ENCODE results near the gene ACOXL. TPM values are rescaled to one million over a fixed set of nuclear protein-coding genes. Genes with fewer than 3 reads are reported as not detected.
"Not testable (repeated sequence)": the region's sequence is repeated elsewhere in the genome, so short reads cannot be mapped to it uniquely, and the experiment has no call there.

ACOXL gene
- total and polyA plus RNA-seq, 3 donors from 2014 or later, result 4.9 to 7.9 (median 5.3) TPM

DNA sequence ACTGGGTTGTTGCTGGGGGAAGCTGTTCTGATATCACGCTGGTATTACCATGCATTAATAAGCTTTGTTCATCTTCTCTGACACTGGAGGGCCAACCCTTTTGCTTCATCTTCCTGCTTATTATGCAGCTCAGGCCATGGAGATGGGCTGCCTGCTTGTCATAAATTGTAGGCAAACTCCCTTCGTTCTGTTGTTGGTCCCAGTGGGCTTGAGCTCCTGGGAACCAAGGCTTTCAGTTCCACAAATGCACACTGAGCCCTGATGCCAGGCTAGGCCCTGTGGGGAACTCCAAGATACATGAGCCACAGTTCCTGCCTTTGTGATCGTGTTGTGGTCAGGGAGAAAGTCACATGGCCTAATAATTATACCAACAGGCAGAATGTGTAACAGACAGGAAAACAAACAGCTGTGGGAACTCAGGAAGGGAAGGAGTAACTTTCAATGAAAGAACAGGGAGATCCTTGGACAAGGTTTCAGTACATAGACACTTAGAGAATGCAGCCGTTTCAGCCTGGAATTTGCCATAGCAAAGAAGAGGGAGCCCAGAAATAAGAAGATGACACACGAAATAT is 339.3 kb downstream of the ACOXL start:
- TF ChIP-seq POLR2A (IDR thresholded peaks at IDR 0.05), result no peak
- TF ChIP-seq, protein P1, sequence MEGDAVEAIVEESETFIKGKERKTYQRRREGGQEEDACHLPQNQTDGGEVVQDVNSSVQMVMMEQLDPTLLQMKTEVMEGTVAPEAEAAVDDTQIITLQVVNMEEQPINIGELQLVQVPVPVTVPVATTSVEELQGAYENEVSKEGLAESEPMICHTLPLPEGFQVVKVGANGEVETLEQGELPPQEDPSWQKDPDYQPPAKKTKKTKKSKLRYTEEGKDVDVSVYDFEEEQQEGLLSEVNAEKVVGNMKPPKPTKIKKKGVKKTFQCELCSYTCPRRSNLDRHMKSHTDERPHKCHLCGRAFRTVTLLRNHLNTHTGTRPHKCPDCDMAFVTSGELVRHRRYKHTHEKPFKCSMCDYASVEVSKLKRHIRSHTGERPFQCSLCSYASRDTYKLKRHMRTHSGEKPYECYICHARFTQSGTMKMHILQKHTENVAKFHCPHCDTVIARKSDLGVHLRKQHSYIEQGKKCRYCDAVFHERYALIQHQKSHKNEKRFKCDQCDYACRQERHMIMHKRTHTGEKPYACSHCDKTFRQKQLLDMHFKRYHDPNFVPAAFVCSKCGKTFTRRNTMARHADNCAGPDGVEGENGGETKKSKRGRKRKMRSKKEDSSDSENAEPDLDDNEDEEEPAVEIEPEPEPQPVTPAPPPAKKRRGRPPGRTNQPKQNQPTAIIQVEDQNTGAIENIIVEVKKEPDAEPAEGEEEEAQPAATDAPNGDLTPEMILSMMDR (IDR thresholded peaks at IDR 0.05), result no peak
- Histone ChIP-seq H3K4me3 (no peak overlapping the region), H3K27ac (no peak overlapping the region), H3K4me1 (no peaks in the 10 kb centered on the region), H3K36me3 (ENCODE audit: low read depth, missing control alignments) (no peaks in the 10 kb centered on the region), H3K9me3 (no peaks in the 10 kb centered on the region), H3K27me3 (no peaks in the 10 kb centered on the region)
- no peak for DNase-seq
- 38 to 48% methylated on average over 5 of the region's 5 CpGs for WGBS, 2 donors
- intact Hi-C loops (cut with DNase I; ENCODE audit: low total_unique reads), result no loop called here

DNA sequence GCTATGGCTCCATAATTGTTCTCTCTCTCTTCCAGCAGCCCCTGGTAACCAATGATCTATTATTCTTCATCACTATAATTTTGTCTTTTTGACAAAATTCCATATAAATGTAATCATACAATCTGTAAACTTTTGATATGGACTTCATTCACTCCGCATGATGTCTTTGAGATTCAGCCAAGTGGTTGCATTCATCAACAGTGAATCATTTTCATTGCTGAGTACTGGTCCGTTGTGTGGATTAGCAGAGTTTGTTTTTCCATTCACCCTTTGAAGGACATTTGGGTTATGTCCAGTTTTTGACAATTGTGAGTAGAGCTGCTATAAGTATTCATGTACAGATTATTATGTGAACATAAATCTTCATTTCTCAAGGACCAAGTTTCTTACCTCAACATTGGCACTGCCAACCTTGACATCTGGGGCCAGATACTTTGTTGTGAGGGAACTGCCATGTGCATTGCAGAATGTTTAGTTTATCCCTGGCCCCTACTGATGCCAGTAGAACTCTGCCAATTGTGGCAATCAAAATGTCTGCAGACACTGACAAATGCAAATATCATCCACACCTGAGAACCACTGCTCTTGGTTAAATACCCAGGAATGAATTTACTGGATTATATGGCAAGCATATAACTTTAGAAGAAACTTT is 340.0 kb downstream of the ACOXL start:
- TF ChIP-seq, protein P1 (IDR thresholded peaks at IDR 0.05), result no peak
- no peak for TF ChIP-seq POLR2A (IDR thresholded peaks at IDR 0.05)
- no peaks in the 10 kb centered on the region for H3K9me3 ChIP-seq
- DNase-seq, result no peak
- no peaks in the 10 kb centered on the region for H3K4me1 ChIP-seq
- H3K27me3 ChIP-seq, result no peaks in the 10 kb centered on the region
- no peak overlapping the region for H3K27ac ChIP-seq
- intact Hi-C loops (cut with DNase I; ENCODE audit: low total_unique reads), result no loop called here
- WGBS, 2 donors, result 38 to 54% methylated on average over 2 of the region's 2 CpGs
- H3K4me3 ChIP-seq, result no peak overlapping the region
- H3K36me3 ChIP-seq (ENCODE audit: low read depth, missing control alignments), result no peaks in the 10 kb centered on the region

DNA sequence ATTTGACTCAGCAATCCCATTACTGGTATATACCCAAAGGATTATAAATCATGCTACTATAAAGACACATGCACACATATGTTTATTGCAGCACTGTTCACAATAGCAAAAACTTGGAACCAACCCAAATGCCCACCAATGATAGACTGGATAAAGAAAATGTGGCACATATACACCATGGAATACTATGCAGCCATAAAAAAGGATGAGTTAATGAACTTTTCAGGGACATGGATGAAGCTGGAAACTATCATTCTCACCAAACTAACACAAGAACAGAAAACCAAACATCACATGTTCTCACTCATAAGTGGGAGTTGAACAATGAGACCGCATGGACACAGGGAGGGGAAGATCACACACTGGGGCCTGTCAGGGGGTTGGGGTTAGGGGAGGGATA is 350.3 kb downstream of the ACOXL start:
- not testable (repeated sequence) for H3K36me3 ChIP-seq (ENCODE audit: low read depth, missing control alignments); H3K4me1 ChIP-seq

DNA sequence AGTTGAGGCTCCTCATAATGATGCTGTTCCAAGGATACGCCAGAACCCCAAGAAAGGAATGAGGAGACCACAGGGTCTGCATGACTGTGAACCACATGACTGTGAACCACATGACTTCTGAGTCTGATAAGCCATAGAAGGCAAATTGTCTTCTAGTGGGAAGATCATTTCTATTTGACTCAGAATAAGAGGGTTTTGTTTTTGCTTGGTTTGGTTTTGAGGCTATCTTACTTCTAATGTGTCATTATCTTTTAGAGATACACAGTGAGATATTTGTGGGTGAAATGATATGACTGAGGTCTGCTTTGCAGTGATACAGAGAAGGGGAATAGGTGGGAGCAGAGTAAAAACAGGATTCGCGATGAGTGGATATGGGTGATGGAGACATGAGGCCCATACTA is 359.4 kb downstream of the ACOXL start:
- Histone ChIP-seq H3K9me3 (no peaks in the 10 kb centered on the region), H3K4me1 (no peaks in the 10 kb centered on the region), H3K27ac (no peak overlapping the region), H3K4me3 (no peak overlapping the region), H3K36me3 (ENCODE audit: low read depth, missing control alignments) (no peaks in the 10 kb centered on the region), H3K27me3 (no peaks in the 10 kb centered on the region)
- no peak for DNase-seq
- 90 to 92% methylated on average over 3 of the region's 3 CpGs for WGBS, 2 donors
- TF ChIP-seq, protein P1 (IDR thresholded peaks at IDR 0.05), result no peak
- no peak for TF ChIP-seq POLR2A (IDR thresholded peaks at IDR 0.05)
- intact Hi-C loops (cut with DNase I; ENCODE audit: low total_unique reads), result no loop called here

More for the DNA sequence above, 350.3 kb downstream of the ACOXL start:
- WGBS, 2 donors, result 0% methylated on average over 1 of the region's 1 CpG
- H3K4me3 ChIP-seq; H3K27me3 ChIP-seq; DNase-seq; intact Hi-C loops (cut with DNase I; ENCODE audit: low total_unique reads); H3K27ac ChIP-seq; H3K9me3 ChIP-seq: not testable (repeated sequence)

DNA sequence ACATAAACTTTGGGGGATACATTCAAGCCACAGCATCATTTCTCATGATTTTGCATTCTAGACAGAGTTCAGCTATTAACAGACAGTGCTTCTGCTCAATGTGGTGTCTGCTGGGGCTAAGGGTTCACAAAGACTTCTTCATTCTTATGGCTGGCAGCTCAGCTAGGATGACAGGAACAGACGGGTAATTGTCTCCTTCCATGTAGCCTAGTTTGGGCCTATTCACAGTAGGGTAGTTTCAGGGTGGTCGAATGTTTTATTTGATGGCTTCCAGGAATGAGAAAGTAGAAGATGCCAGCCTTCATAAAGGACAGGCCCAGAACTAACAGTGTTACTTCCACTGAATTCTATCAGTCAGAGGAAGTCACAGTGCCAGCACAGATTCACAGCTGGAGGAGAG is 362.3 kb downstream of the ACOXL start:
- Histone ChIP-seq H3K27ac (no peak overlapping the region), H3K4me1 (no peaks in the 10 kb centered on the region), H3K27me3 (no peaks in the 10 kb centered on the region), H3K4me3 (no peak overlapping the region), H3K9me3 (no peaks in the 10 kb centered on the region), H3K36me3 (ENCODE audit: low read depth, missing control alignments) (no peaks in the 10 kb centered on the region)
- intact Hi-C loops (cut with DNase I; ENCODE audit: low total_unique reads), result no loop called here
- no peak for TF ChIP-seq POLR2A (IDR thresholded peaks at IDR 0.05)
- TF ChIP-seq, protein P1 (IDR thresholded peaks at IDR 0.05), result no peak
- DNase-seq, result no peak
- 95% methylated on average over 2 of the region's 2 CpGs for WGBS, 2 donors

All from testis (tissue), 3 donors.